Trophoblast cell (in vitro differentiated cells and primary cell): ENCODE results near the gene CCDC93.

ENCODE experiments used
- DNase-seq, 2 donors: peaks; one replicate each; pipeline ENCODE4 v3.0.0-alpha.2; 2016
- H2AFZ ChIP-seq: 2 replicates; pipeline ENCODE4 v1.6.1; 2013; ENCODE audit warnings: low read length, moderate library complexity, mild to moderate bottlenecking; ENCODE audit not compliant: insufficient read depth, poor library complexity
- H2AK5ac ChIP-seq: 2 replicates; pipeline ENCODE4 v1.6.1; 2013; ENCODE audit warnings: mild to moderate bottlenecking, low read length
- H2BK120ac ChIP-seq: 2 replicates; pipeline ENCODE4 v1.6.1; 2013; ENCODE audit warnings: low read length, mild to moderate bottlenecking, moderate library complexity; ENCODE audit not compliant: insufficient read depth, poor library complexity
- H2BK12ac ChIP-seq: 2 replicates; pipeline ENCODE4 v1.6.1; 2013; ENCODE audit warnings: mild to moderate bottlenecking, low read length, moderate library complexity
- H2BK5ac ChIP-seq: 2 replicates; pipeline ENCODE4 v1.6.1; 2013; ENCODE audit warnings: low read length, low read depth, moderate library complexity, mild to moderate bottlenecking; ENCODE audit not compliant: poor library complexity
- H3K14ac ChIP-seq: 2 replicates; pipeline ENCODE4 v1.6.1; 2013; ENCODE audit warnings: mild to moderate bottlenecking, low read length
- H3K18ac ChIP-seq: 2 replicates; pipeline ENCODE4 v1.6.1; 2013; ENCODE audit warnings: mild to moderate bottlenecking, low read length
- H3K23ac ChIP-seq: 2 replicates; pipeline ENCODE4 v1.6.1; 2013; ENCODE audit warnings: low read length
- H3K27ac ChIP-seq: 2 replicates; pipeline ENCODE4 v1.5.1; 2013; ENCODE audit warnings: low read depth, mild to moderate bottlenecking, inconsistent platforms, low read length, moderate library complexity
- H3K27me3 ChIP-seq: 2 replicates; pipeline ENCODE4 v1.6.1; 2013; ENCODE audit warnings: inconsistent platforms, mild to moderate bottlenecking, low read length, moderate library complexity; ENCODE audit not compliant: insufficient read depth
- H3K36me3 ChIP-seq, 2 experiments: 1 replicate in 1 of 2; 2 replicates in 1 of 2; pipeline ENCODE4 v1.6.1; 2013; ENCODE audit warnings: low read length in 2 of 2, mild to moderate bottlenecking in 2 of 2, moderate library complexity in 1 of 2; ENCODE audit not compliant: insufficient read depth in 2 of 2, control insufficient read depth in 1 of 2
- H3K4ac ChIP-seq: 2 replicates; pipeline ENCODE4 v1.6.1; 2013; ENCODE audit warnings: low read depth, mild to moderate bottlenecking, low read length, moderate library complexity
- H3K4me1 ChIP-seq, 2 experiments: 1 replicate in 1 of 2; 2 replicates in 1 of 2; pipeline ENCODE4 v1.6.1; 2013; ENCODE audit warnings: low read length in 2 of 2, mild to moderate bottlenecking in 2 of 2, moderate library complexity in 1 of 2; ENCODE audit not compliant: insufficient read depth in 2 of 2, control insufficient read depth in 1 of 2
- H3K4me2 ChIP-seq: 2 replicates; pipeline ENCODE4 v1.6.1; 2013; ENCODE audit warnings: inconsistent platforms, mild to moderate bottlenecking, low read length, moderate library complexity
- H3K4me3 ChIP-seq: 2 replicates; pipeline ENCODE4 v1.5.1; 2013; ENCODE audit warnings: mild to moderate bottlenecking, low read depth, low read length, inconsistent platforms
- H3K79me1 ChIP-seq: one replicate; pipeline ENCODE4 v1.6.1; 2013; ENCODE audit warnings: low read length
- H3K79me2 ChIP-seq: 2 replicates; pipeline ENCODE4 v1.6.1; 2013; ENCODE audit warnings: low read length, mild to moderate bottlenecking; ENCODE audit not compliant: control insufficient read depth, insufficient read depth, poor library complexity
- H3K9ac ChIP-seq: 2 replicates; pipeline ENCODE4 v1.6.1; 2013; ENCODE audit warnings: mild to moderate bottlenecking, low read length
- H3K9me3 ChIP-seq: 2 replicates; pipeline ENCODE4 v1.6.1; 2013; ENCODE audit warnings: low read depth, mild to moderate bottlenecking, control low read depth, inconsistent platforms, low read length; ENCODE audit not compliant: insufficient read depth
- H4K12ac ChIP-seq: 2 replicates; pipeline ENCODE4 v1.6.1; 2013; ENCODE audit warnings: low read depth, mild to moderate bottlenecking, low read length, moderate library complexity
- H4K8ac ChIP-seq: 2 replicates; pipeline ENCODE4 v1.6.1; 2013; ENCODE audit warnings: low read depth, mild to moderate bottlenecking, low read length, moderate library complexity
- H4K91ac ChIP-seq: one replicate; pipeline ENCODE4 v1.6.1; 2013; ENCODE audit warnings: low read depth, mild to moderate bottlenecking, low read length, moderate library complexity
- WGBS: extraction: QIAGEN DNeasy Blood & Tissue Kit; methylation state at CpG from one replicate; pipeline ENCODE4 v1.1.7; 2013; ENCODE audit warnings: missing lambda C conversion rate; ENCODE audit not compliant: insufficient read length, insufficient coverage; ENCODE audit errors: extremely low coverage; 5-methylcytosine and 5-hydroxymethylcytosine counted together

The CCDC93 gene

DNA sequence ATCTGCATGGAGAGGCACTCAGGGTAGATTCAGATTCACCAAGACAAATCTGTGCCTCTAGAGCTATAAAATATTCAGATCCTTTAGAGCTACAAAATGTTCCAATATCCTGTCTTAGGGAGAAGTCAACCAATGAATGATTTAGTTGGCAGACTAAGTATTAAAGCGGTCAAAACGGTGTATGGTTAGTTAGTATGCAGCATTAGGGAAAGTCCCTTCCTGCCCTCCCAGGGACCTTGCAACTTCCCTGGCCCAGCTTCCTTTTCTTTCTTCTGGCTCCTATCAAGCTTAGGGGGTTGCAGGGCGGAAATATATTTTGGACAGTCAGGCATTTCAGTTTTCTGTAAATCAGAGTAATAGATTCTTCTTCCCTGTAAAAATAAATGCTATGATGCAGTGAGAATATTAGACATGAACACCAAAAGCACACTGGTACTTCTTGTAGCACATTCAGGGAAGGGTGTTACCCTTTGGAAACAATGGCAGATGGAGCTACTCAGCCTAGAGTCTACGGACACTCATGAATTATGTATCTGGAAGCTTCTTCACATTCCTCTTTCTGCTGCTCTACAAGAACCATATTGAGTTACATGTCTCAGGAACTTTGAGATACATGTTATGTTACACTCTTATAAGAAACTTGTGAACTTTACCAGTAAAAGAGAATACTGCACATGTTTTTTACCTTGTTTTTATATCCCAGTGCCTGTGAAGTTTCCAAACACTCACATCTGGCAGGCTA, 45.7 kb downstream of the CCDC93 start:
- DNase-seq, result no peak
- no CpG with 5 or more reads among the region's 4 CpGs for WGBS
- H2BK5ac ChIP-seq, result no peak overlapping the region

DNA sequence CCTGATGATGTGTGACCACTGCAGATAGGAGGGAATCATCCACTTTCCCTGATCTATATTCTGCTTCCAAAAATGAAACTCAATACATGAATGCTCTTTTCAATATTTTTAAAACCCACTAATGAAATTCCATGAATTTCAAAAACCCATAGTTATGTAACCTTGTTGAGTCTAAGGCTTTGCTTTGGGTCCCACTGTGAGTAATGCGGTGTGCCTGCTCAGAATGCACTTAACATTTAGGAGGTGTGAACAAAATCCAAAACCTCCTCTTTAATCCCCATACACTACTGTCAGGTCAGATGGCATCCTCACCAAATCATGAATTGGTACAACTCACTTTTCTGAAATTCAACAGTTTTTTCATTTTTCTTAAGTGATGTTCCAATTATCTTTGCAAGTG, 50.4 kb downstream of the CCDC93 start:
- H4K91ac ChIP-seq, result no peak overlapping the region

More for the DNA sequence above, 45.7 kb downstream of the CCDC93 start:
- no peak overlapping the region for H3K4me3 ChIP-seq
- no peak overlapping the region for H2AFZ ChIP-seq
- no peaks in the 10 kb centered on the region for H3K79me1 ChIP-seq
- no peak overlapping the region for H4K91ac ChIP-seq
- no peak overlapping the region for H3K9ac ChIP-seq
- H3K27ac ChIP-seq, result no peak overlapping the region
- H3K23ac ChIP-seq, result no peak overlapping the region
- no peak overlapping the region for H2BK12ac ChIP-seq
- H3K27me3 ChIP-seq, result no peaks in the 10 kb centered on the region
- no peak overlapping the region for H3K4me2 ChIP-seq
- no peak overlapping the region for H3K14ac ChIP-seq
- no peak overlapping the region for H2AK5ac ChIP-seq
- no peak overlapping the region for H2BK120ac ChIP-seq
- H3K79me2 ChIP-seq, result no peaks in the 10 kb centered on the region
- no peak overlapping the region for H4K12ac ChIP-seq
- no peaks in the 10 kb centered on the region for H3K9me3 ChIP-seq
- H3K18ac ChIP-seq, result no peak overlapping the region
- H3K4ac ChIP-seq, result no peak overlapping the region
- peaks cover 4 to 10% of the 10 kb centered on the region in 2 experiments for H3K36me3 ChIP-seq
- H3K4me1 ChIP-seq, result peaks cover 0 to 4% of the 10 kb centered on the region in 2 experiments
- H4K8ac ChIP-seq, result no peak overlapping the region

DNA sequence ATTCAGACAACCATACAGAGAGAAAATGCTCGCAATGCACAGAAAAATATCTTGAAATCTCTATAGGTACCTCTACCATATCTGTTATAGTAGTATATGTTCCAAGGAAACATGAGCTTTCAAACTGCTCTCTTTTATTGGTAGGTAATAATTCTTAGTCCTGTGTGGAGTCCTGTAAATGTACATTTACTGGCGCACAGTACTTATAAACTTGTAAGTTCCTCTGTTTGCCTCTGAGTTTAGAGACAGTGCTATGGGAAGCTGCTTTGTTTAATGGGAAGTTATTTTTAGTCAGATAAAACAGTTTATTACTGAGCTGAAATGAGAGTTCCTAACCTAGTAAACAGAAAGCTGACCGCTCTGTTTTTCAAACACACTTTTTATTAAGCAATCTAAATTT, 52.7 kb downstream of the CCDC93 start:
- no peak overlapping the region for H3K4me3 ChIP-seq
- H2BK120ac ChIP-seq, result no peak overlapping the region
- no peak overlapping the region for H2AFZ ChIP-seq
- H3K9me3 ChIP-seq, result no peaks in the 10 kb centered on the region
- H2BK12ac ChIP-seq, result no peak overlapping the region
- H2BK5ac ChIP-seq, result no peak overlapping the region
- H3K27ac ChIP-seq, result no peak overlapping the region
- no peak overlapping the region for H4K91ac ChIP-seq
- H3K23ac ChIP-seq, result no peak overlapping the region
- no peak overlapping the region for H3K18ac ChIP-seq
- H3K27me3 ChIP-seq, result no peaks in the 10 kb centered on the region
- H3K9ac ChIP-seq, result no peak overlapping the region
- H3K79me2 ChIP-seq, result no peaks in the 10 kb centered on the region
- peaks cover 0 to 3% of the 10 kb centered on the region in 2 experiments for H3K36me3 ChIP-seq
- no peak overlapping the region for H4K12ac ChIP-seq
- H3K4me2 ChIP-seq, result no peak overlapping the region
- no peaks in the 10 kb centered on the region for H3K79me1 ChIP-seq
- no peak overlapping the region for H3K4ac ChIP-seq
- no CpG with 5 or more reads among the region's 3 CpGs for WGBS
- no peak overlapping the region for H3K14ac ChIP-seq
- peaks cover 0 to 5% of the 10 kb centered on the region in 2 experiments for H3K4me1 ChIP-seq
- no peak for DNase-seq
- no peak overlapping the region for H4K8ac ChIP-seq
- H2AK5ac ChIP-seq, result no peak overlapping the region

More for the DNA sequence above, 50.4 kb downstream of the CCDC93 start:
- no peaks in the 10 kb centered on the region for H3K27me3 ChIP-seq
- H3K9ac ChIP-seq, result no peak overlapping the region
- H3K18ac ChIP-seq, result no peak overlapping the region
- no peaks in the 10 kb centered on the region for H3K79me2 ChIP-seq
- no peak overlapping the region for H2BK120ac ChIP-seq
- no peak for DNase-seq
- no peak overlapping the region for H2BK5ac ChIP-seq
- no peak overlapping the region for H2BK12ac ChIP-seq
- H3K4me3 ChIP-seq, result no peak overlapping the region
- no peak overlapping the region for H3K14ac ChIP-seq
- no peak overlapping the region for H3K27ac ChIP-seq
- no peak overlapping the region for H4K8ac ChIP-seq
- H3K4me1 ChIP-seq, result peaks cover 0 to 2% of the 10 kb centered on the region in 2 experiments
- no peak overlapping the region for H2AFZ ChIP-seq
- no peak overlapping the region for H3K4ac ChIP-seq
- H3K4me2 ChIP-seq, result no peak overlapping the region
- H3K9me3 ChIP-seq, result no peaks in the 10 kb centered on the region
- no peak overlapping the region for H4K12ac ChIP-seq
- H2AK5ac ChIP-seq, result no peak overlapping the region
- no peaks in the 10 kb centered on the region for H3K36me3 ChIP-seq
- no peak overlapping the region for H3K23ac ChIP-seq
- no CpG with 5 or more reads among the region's 1 CpG for WGBS
- H3K79me1 ChIP-seq, result no peaks in the 10 kb centered on the region

DNA sequence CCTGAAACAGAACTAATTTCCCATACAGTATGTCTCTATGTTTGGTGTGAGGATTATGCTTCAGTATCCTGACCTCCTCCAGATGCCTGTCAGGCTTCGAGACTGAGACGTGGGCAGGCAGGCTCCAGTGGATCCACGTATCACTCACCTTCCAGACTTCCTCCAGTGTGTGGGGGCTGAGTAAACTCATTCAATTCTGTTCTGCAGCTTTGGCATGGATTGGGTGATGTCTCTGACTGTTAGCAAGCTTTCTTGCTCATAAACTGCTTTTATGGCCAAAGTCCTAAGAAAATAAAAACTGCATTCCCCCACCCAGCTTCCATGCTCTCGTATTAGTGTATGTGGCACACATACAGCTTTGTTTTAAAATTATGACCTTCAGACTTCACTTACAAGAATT, 53.6 kb downstream of the CCDC93 start:
- Histone ChIP-seq H3K18ac (no peak overlapping the region), H3K23ac (no peak overlapping the region), H2AFZ (no peak overlapping the region), H3K14ac (no peak overlapping the region), H3K9me3 (no peaks in the 10 kb centered on the region), H3K4me2 (no peak overlapping the region), H3K36me3 (peaks cover 0 to 3% of the 10 kb centered on the region in 2 experiments), H3K9ac (no peak overlapping the region), H4K12ac (no peak overlapping the region), H3K4ac (no peak overlapping the region), H3K27me3 (no peaks in the 10 kb centered on the region), H2BK12ac (no peak overlapping the region), H3K79me1 (no peaks in the 10 kb centered on the region), H4K91ac (no peak overlapping the region), H2BK5ac (no peak overlapping the region), H2AK5ac (no peak overlapping the region), H3K4me3 (no peak overlapping the region), H2BK120ac (no peak overlapping the region), H3K79me2 (no peaks in the 10 kb centered on the region), H3K4me1 (peaks cover 0 to 5% of the 10 kb centered on the region in 2 experiments), H4K8ac (no peak overlapping the region), H3K27ac (no peak overlapping the region)
- DNase-seq, result no peak
- WGBS, result no CpG with 5 or more reads among the region's 4 CpGs
